ENCODE measurements around the gene ESRRA.
"Not testable (repeated sequence)": the region's sequence is repeated elsewhere in the genome, so short reads cannot be mapped to it uniquely, and the experiment has no call there.

DNA sequence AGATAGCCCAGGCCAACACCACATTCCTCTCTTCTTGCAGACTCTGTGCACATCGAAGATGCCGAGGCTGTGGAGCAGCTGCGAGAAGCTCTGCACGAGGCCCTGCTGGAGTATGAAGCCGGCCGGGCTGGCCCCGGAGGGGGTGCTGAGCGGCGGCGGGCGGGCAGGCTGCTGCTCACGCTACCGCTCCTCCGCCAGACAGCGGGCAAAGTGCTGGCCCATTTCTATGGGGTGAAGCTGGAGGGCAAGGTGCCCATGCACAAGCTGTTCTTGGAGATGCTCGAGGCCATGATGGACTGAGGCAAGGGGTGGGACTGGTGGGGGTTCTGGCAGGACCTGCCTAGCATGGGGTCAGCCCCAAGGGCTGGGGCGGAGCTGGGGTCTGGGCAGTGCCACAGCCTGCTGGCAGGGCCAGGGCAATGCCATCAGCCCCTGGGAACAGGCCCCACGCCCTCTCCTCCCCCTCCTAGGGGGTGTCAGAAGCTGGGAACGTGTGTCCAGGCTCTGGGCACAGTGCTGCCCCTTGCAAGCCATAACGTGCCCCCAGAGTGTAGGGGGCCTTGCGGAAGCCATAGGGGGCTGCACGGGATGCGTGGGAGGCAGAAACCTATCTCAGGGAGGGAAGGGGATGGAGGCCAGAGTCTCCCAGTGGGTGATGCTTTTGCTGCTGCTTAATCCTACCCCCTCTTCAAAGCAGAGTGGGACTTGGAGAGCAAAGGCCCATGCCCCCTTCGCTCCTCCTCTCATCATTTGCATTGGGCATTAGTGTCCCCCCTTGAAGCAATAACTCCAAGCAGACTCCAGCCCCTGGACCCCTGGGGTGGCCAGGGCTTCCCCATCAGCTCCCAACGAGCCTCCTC is 10.6 kb downstream of the ESRRA start:
- TF ChIP-seq, protein P1, sequence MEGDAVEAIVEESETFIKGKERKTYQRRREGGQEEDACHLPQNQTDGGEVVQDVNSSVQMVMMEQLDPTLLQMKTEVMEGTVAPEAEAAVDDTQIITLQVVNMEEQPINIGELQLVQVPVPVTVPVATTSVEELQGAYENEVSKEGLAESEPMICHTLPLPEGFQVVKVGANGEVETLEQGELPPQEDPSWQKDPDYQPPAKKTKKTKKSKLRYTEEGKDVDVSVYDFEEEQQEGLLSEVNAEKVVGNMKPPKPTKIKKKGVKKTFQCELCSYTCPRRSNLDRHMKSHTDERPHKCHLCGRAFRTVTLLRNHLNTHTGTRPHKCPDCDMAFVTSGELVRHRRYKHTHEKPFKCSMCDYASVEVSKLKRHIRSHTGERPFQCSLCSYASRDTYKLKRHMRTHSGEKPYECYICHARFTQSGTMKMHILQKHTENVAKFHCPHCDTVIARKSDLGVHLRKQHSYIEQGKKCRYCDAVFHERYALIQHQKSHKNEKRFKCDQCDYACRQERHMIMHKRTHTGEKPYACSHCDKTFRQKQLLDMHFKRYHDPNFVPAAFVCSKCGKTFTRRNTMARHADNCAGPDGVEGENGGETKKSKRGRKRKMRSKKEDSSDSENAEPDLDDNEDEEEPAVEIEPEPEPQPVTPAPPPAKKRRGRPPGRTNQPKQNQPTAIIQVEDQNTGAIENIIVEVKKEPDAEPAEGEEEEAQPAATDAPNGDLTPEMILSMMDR (CRISPR knock-in tag; IDR thresholded peaks at IDR 0.05) = not testable (repeated sequence)
- TF ChIP-seq, protein P2, sequence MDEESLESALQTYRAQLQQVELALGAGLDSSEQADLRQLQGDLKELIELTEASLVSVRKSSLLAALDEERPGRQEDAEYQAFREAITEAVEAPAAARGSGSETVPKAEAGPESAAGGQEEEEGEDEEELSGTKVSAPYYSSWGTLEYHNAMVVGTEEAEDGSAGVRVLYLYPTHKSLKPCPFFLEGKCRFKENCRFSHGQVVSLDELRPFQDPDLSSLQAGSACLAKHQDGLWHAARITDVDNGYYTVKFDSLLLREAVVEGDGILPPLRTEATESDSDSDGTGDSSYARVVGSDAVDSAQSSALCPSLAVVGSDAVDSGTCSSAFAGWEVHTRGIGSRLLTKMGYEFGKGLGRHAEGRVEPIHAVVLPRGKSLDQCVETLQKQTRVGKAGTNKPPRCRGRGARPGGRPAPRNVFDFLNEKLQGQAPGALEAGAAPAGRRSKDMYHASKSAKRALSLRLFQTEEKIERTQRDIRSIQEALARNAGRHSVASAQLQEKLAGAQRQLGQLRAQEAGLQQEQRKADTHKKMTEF (CRISPR knock-in tag; IDR thresholded peaks at IDR 0.05) = not testable (repeated sequence)
- not testable (repeated sequence) for TF ChIP-seq ZSCAN29 (CRISPR knock-in tag; conservative IDR thresholded peaks at IDR 0.05); SRF (IDR thresholded peaks at IDR 0.05; ENCODE audit: low read depth, low read length); MXI1 (IDR thresholded peaks at IDR 0.05; ENCODE audit: borderline replicate concordance, low read depth, low read length); PHF20 (CRISPR knock-in tag; IDR thresholded peaks at IDR 0.05); BHLHE40 (IDR thresholded peaks at IDR 0.05; ENCODE audit: low read length); CBFB (CRISPR knock-in tag; IDR thresholded peaks at IDR 0.05)
- TF ChIP-seq RBFOX2 (IDR thresholded peaks at IDR 0.05; ENCODE audit: low read depth, low read length) = peak; percentile 69
